ENCODE data around the gene SLC13A5. TPM values are rescaled to one million over a fixed set of nuclear protein-coding genes. Genes with fewer than 3 reads are reported as not detected.

SLC13A5 gene
- total RNA-seq, 2 experiments from 2014 or later: not detected

DNA sequence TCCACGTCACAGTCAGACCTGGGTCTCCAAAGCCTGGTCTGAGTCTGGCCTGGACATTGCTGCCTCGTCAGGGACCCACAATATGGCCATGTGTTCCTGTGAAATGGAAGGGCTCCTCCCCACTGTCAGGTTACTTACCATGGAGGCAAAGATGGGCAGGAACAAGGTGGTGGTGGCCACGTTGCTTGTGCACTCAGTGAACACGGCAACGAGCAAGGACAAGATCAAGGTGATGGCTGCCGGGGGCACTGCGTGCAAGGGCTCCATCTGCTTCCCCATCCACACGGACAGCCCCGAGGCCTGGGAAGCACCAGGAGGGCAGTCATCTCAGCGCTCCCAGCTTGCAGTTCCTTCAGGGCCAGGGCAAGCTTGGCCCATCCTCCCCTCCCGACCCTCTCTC, 22.5 kb downstream of the SLC13A5 start:
- POLR2A ChIA-PET: no interaction called here
- CTCF ChIA-PET: no interaction called here

DNA sequence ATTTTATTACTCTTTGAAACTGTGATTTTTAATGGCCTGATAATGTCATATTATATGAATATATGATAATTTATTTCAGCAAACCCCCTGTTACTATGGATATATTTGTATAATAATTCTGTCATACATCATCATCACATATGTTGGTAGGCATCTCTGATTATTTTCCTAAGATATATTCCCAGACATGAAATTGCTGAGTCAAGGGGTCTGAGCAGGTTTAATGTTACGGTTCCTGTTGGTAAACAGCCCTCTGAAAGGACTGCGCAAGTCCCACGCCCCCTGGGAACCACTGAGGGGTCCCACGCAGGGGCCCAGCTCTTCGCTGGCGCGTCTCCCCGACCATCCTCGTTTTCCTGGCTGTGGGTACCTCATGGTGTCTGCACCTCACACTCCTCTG, 24.2 kb downstream of the SLC13A5 start:
- CTCF ChIA-PET: no interaction called here
- POLR2A ChIA-PET: no interaction called here

- ChIA-PET POLR2A (no interaction called here), CTCF (no interaction called here)
These were observed 27.1 kb downstream of the SLC13A5 start for GRCh38 chr17:6686026-6686425.

GRCh38 chr17:6684881-6685767, 28.0 kb downstream of the SLC13A5 start:
- ChIA-PET POLR2A (no interaction called here), CTCF (no interaction called here)

- CTCF ChIA-PET: no interaction called here
- POLR2A ChIA-PET: no interaction called here
These were observed 28.7 kb downstream of the SLC13A5 start for GRCh38 chr17:6684460-6684783.

- CTCF ChIA-PET: interaction anchor here (1.6 kb wide), 1 partner anchor 12 kb away, joined by 3 read pairs; no protein-coding TSS in a partner anchor
These were observed 29.3 kb downstream of the SLC13A5 start for GRCh38 chr17:6683730-6684459.

DNA sequence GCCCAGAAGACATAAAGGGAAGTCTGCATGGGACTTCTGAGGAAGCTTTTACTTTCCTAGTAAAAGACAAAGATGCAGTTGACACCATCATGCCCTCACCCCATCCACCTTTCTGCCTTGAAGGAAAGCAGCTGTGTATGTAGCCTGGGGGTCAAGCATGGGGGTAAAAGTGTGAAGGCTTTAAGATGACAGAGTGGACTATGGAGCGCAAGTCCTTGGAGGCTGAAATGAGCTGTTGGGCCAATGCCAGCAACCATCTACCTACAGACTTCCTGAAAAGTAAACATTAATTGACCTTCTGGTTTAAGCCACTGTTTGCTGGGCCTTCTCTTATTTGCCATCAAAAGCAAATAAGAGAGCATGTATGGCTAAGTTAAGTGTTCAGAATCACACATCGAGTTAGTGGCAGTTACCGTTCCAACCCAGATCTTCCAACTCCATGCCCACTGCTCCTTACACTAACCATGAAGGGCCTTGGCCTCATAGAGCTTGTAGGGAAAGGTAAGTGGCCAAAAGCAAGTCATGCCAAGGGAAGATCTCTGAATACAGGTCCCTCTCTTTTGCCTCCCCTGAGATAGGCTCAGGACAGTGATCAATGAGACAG, 30.0 kb downstream of the SLC13A5 start:
- ChIA-PET POLR2A (no interaction called here), CTCF (interaction anchor here (1.6 kb wide), 1 partner anchor 12 kb away, joined by 3 read pairs; no protein-coding TSS in a partner anchor)

More at GRCh38 chr17:6683730-6684459, 29.3 kb downstream of the SLC13A5 start:
- POLR2A ChIA-PET: no interaction called here

DNA sequence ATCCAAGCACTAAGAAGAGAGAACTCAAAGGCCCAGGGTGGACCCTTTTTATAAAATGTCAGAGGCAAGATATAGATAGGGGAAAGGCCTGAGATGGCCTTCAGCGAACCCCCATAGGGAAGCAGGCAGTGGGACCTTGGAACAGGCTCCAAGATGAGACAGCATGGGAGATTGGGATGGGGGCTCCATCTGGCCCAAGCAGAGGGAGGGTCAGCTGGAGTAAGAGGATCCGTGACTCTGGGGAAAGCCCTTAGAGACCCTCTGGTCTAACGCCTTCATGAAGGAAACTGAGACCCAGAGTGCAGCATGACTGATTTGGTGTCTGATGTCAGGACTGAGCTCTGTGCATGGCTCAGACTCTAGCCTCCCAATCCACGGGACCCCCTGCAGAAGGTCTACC, 30.8 kb downstream of the SLC13A5 start:
- ChIA-PET POLR2A (no interaction called here), CTCF (interaction anchor here (1.6 kb wide), 1 partner anchor 11 kb away, joined by 3 read pairs; no protein-coding TSS in a partner anchor)

DNA sequence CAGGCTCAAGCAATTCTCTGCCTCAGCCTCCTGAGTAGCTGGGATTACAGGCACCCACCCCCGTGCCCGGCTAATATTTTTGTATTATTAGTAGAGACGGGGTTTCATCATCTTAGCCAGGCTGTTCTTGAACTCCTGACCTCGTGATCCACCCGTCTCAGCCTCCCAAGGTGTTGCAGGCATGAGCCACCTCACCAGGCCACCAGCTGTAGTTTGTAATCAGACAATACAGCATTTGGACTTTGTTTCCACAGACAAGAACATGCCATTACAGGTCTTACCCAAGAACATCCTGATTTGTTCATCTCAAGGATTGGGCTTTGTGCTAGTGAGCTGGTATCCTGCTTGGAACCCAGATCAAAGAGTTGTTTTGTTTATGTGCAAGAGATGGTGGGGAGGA, 31.5 kb downstream of the SLC13A5 start:
- POLR2A ChIA-PET: no interaction called here
- CTCF ChIA-PET: no interaction called here

GRCh38 chr17:6681176-6681575, 32.0 kb downstream of the SLC13A5 start:
- POLR2A ChIA-PET: no interaction called here
- CTCF ChIA-PET: no interaction called here

GRCh38 chr17:6679241-6679640, 33.9 kb downstream of the SLC13A5 start:
- POLR2A ChIA-PET: no interaction called here

DNA sequence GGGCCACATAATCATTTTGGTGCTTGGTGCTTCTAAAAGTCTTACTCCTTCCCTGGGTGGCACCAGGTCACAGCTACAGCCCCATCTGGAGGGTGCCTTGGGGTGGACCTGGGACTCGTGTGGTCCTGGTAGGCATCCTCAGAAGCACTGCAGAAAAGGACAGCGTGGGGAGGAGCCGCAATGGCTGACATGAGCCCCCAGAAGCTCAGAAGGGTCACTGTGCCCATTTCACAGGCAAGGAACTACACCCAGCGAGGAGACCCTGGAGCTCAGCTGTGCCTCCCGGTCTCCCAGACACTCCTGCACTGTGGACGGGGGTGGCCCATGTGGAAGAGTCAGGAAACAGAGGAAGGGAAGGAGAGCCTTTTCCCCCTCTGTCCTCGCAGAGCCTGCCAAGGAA, 35.2 kb downstream of the SLC13A5 start:
- ChIA-PET CTCF (no interaction called here), POLR2A (no interaction called here)

More at GRCh38 chr17:6679241-6679640, 33.9 kb downstream of the SLC13A5 start:
- CTCF ChIA-PET: no interaction called here

- CTCF ChIA-PET: no interaction called here
- POLR2A ChIA-PET: no interaction called here
These were observed 35.9 kb downstream of the SLC13A5 start for GRCh38 chr17:6677158-6677831.

GRCh38 chr17:6676802-6677157, 36.4 kb downstream of the SLC13A5 start:
- ChIA-PET CTCF (interaction anchor here (0.6 kb wide), 1 partner anchor 40 kb away, joined by 3 read pairs; no protein-coding TSS in a partner anchor), POLR2A (no interaction called here)

GRCh38 chr17:6675201-6675825, 37.9 kb downstream of the SLC13A5 start:
- POLR2A ChIA-PET: no interaction called here
- CTCF ChIA-PET: no interaction called here

DNA sequence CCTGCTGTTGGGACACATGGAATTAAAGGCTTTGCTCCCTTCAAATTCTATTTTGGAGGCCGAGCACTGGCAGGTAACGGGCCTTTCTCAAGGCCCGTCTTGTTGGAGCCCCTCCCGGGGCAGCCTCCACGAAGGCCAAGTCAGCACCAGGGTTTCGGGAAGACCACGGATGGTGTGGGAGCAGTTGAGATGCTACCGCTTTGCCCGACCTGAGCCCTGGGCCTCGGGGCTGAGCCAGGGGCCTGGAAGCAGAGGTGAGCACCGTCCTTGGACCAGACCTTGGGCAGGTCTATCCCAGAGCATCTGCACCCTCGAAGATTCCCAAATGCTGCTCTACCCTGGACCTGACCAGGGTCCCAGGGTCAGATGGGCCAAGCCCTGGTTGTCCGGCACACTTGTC, 38.6 kb downstream of the SLC13A5 start:
- CTCF ChIA-PET: no interaction called here
- POLR2A ChIA-PET: no interaction called here

DNA sequence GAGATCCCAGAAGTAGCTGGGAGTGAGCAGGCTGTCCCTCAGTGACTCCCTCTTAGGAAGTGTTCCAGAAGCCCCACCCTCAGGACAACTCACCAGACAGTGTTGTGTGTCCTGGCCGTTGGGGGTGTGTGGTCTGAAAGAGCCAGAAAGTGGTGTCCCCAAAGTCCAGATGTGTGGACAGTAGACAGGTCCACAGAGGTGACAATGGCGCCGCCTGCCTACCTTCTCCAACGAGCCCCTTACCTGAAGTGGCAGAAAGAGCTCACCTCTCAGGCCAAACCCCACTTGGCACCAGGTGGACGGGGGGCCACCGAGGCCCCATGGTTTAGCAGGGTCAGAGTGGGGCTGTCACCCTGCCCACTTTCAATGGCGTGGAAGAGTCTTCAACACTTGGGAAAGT, 41.7 kb downstream of the SLC13A5 start:
- ChIA-PET CTCF (interaction anchor here (1.3 to 1.4 kb wide), 2 partner anchors 9 to 12 kb away, joined by 3 read pairs; no protein-coding TSS in a partner anchor), POLR2A (no interaction called here)

GRCh38 chr17:6670999-6671398, 42.2 kb downstream of the SLC13A5 start:
- CTCF ChIA-PET: interaction anchor here (1.3 to 1.4 kb wide), 2 partner anchors 9 to 12 kb away, joined by 3 read pairs; no protein-coding TSS in a partner anchor
- POLR2A ChIA-PET: no interaction called here

DNA sequence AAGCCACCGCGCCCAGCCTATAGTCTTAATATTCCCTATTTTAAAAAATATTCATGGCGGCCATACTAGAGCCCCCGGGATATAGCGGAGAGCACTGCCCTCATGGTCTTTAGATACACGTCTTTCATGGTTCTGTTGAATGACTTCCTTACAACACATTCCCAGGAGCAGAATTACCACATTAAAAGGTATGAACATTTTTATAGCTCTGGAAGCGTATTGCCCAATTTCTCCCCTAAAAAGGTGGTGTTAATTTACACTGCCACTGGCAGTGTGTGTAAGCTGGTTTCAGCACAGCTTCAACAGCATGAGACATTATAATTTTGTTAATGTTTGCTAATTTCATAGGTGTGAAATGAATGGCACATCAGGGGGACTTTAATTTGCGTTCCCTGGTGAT, 42.6 kb downstream of the SLC13A5 start:
- CTCF ChIA-PET: interaction anchor here (0.7 to 1.4 kb wide), 3 partner anchors 8 to 1353 kb away, joined by 3 read pairs; no protein-coding TSS in a partner anchor
- POLR2A ChIA-PET: no interaction called here

All from activated CD8-positive, alpha-beta memory T cell treated with anti-CD3 and anti-CD28 coated beads for 36 hours (primary cell).